Astrocyte of the spinal cord (primary cell): Measurements from ENCODE around the gene SULF2.

ENCODE experiments used
- DNase-seq: peaks from one replicate; pipeline ENCODE4 v3.0.0; 2011; ENCODE audit warnings: low read depth, low spot score
- H3K4me3 ChIP-seq: 2 replicates; pipeline ENCODE4 v1.5.1; 2011; ENCODE audit warnings: low read depth, mild to moderate bottlenecking, low read length, moderate library complexity
- CTCF ChIP-seq: IDR thresholded peaks from 2 replicates; pipeline ENCODE4 v1.5.1; 2012; ENCODE audit warnings: low read depth, mild to moderate bottlenecking, low read length, inconsistent platforms
- in situ Hi-C: cut with HindIII; loops from 2 replicates; pipeline ENCODE4 v1.10.0; 2017; ENCODE audit warnings: low sequenced_read_pairs

SULF2 gene

GRCh38 chr20:47663354-47664067 lies 121.8 kb downstream of the SULF2 start:
- DNase-seq: peak; percentile 78
- no peak overlapping the region for H3K4me3 ChIP-seq
- TF ChIP-seq CTCF: peak; percentile 98
- in situ Hi-C loops: no loop called here

- no peak overlapping the region for H3K4me3 ChIP-seq
- in situ Hi-C loops: no loop called here
- no peak for DNase-seq
- TF ChIP-seq CTCF: no peak
Measured at GRCh38 chr20:47662483-47663353, 122.6 kb downstream of the SULF2 start.

- no peak for TF ChIP-seq CTCF
- no peak for DNase-seq
- no peak overlapping the region for H3K4me3 ChIP-seq
- in situ Hi-C loops: no loop called here
Measured at GRCh38 chr20:47661714-47662113, 123.6 kb downstream of the SULF2 start.

- H3K4me3 ChIP-seq: no peak overlapping the region
- no peak for DNase-seq
- TF ChIP-seq CTCF: no peak
- in situ Hi-C loops: no loop called here
Measured at GRCh38 chr20:47660983-47661700, 124.1 kb downstream of the SULF2 start.

- in situ Hi-C loops: no loop called here
- no peak for TF ChIP-seq CTCF
- DNase-seq: no peak
- no peak overlapping the region for H3K4me3 ChIP-seq
Measured at GRCh38 chr20:47660602-47660905, 124.7 kb downstream of the SULF2 start.

- no peak overlapping the region for H3K4me3 ChIP-seq
- no peak for DNase-seq
- in situ Hi-C loops: no loop called here
- TF ChIP-seq CTCF: no peak
Measured at GRCh38 chr20:47659904-47660601, 125.2 kb downstream of the SULF2 start.
